Stomach (tissue), 19 donors: Measurements from ENCODE around the gene SOST. TPM values are rescaled to one million over a fixed set of nuclear protein-coding genes. Genes with fewer than 3 reads are reported as not detected.

ENCODE experiments used
- DNase-seq, 2 donors: peaks; one replicate each; pipeline versions ENCODE4 v3.0.0 to v3.0.0-alpha.2; 2013 to 2019
- H3K27ac ChIP-seq, 5 donors: fragments of 200-600 bp in 4 of 5; sonication (generic) in 4 of 5; one replicate each; pipeline ENCODE4 v1.5.1; 2013 to 2019; ENCODE audit warnings: mild to moderate bottlenecking in 1 of 5, moderate library complexity in 1 of 5
- H3K27me3 ChIP-seq, 3 donors: fragments of 200-600 bp; sonication (generic); one replicate each; pipeline ENCODE4 v1.5.1; 2017 to 2019; ENCODE audit warnings: mixed run types in 1 of 3
- H3K36me3 ChIP-seq, 4 donors: fragments of 200-600 bp; sonication (generic); 1 replicate in 3 of 4; 2 replicates in 1 of 4; pipeline ENCODE4 v1.5.1; 2016 to 2019
- H3K4me1 ChIP-seq, 4 donors: fragments of 200-600 bp; sonication (generic); one replicate each; pipeline ENCODE4 v1.5.1; 2016 to 2019
- H3K4me3 ChIP-seq, 4 donors: fragments of 200-600 bp; sonication (generic) in 3 of 4; one replicate each; pipeline ENCODE4 v1.5.1; 2016 to 2019; ENCODE audit warnings: mild to moderate bottlenecking in 1 of 4
- H3K9me3 ChIP-seq, 4 donors: fragments of 200-600 bp; sonication (generic); one replicate each; pipeline ENCODE4 v1.5.1; 2016 to 2019
- EP300 ChIP-seq: sonication (generic); formaldehyde crosslinking; IDR thresholded peaks from one replicate; pipeline ENCODE4 v1.6.1; 2017; ENCODE audit warnings: antibody characterized with exemption
- POLR2A ChIP-seq, 4 donors: fragments of 450-650 bp; IDR thresholded peaks; one replicate each; pipeline ENCODE4 v1.6.1; 2016; ENCODE audit warnings: antibody characterized with exemption in 4 of 4, control low read depth in 2 of 4, mild to moderate bottlenecking in 1 of 4, moderate library complexity in 1 of 4
- POLR2AphosphoS5 ChIP-seq, 3 donors: sonication (generic); formaldehyde crosslinking; IDR thresholded peaks; one replicate each; pipeline ENCODE4 v1.6.1; 2016; ENCODE audit warnings: antibody characterized with exemption in 3 of 3
- WGBS, 5 donors: extraction: QIAGEN DNeasy Blood & Tissue Kit in 3 of 5; methylation state at CpG; one replicate each; pipeline versions ENCODE4 v1.1.5 to v1.1.7; 2013 to 2018; 5-methylcytosine and 5-hydroxymethylcytosine counted together
- intact Hi-C: fragments of 100-400 bp; cut with DNase I; formaldehyde crosslinking; loops from one replicate; pipeline ENCODE4 v1.15.1; 2023; ENCODE audit warnings: low total_unique reads
- long read RNA-seq, 10 donors: transcript quantifications; one replicate each; lab custom pipeline, GENCODE V29; 2026
- polyA plus RNA-seq, 3 donors: library from polyadenylated mRNA; stranded (reverse); fragments of 200-250 nt; gene quantifications; one replicate each; pipeline ENCODE4 v1.2.3, GENCODE V29; 2013
- total RNA-seq, 5 donors: library from RNA; depleted of rRNA; stranded (reverse); fragments of >200 nt; gene quantifications; one replicate each; pipeline versions ENCODE4 v1.1.0 to v1.2.3, GENCODE V29; 2014 to 2016
- TF ChIP-seq, protein P1 (sequence below), 7 experiments: fragments of 450-650 bp in 4 of 7; fragments of 200-600 bp in 3 of 7; sonication (generic) in 3 of 7; IDR thresholded peaks; one replicate each; pipeline ENCODE4 v1.5.1; 2016 to 2019; ENCODE audit warnings: antibody characterized with exemption in 7 of 7, control low read depth in 2 of 7, mild to moderate bottlenecking in 1 of 7
- donor health status: healthy with polysubstance abuse.
- donor health status: Bipolar disorder and iron deficiency.
- donor health status: healthy.

SOST gene
- total RNA-seq: not detected
- not detected for polyA plus RNA-seq
- long read RNA-seq, donor 1: 0 reads
- long read RNA-seq, donor 2: 0 reads
- long read RNA-seq, donor 3: 0 reads
- long read RNA-seq, donor 4: 0 reads
- long read RNA-seq, donor 5: 0 reads
- long read RNA-seq, donor 6: 0 reads
- long read RNA-seq, donor 7: 0 reads
- long read RNA-seq, donor 8: 0 reads
- long read RNA-seq, donor 9: 0 reads
- long read RNA-seq, donor 10: 0 reads

DNA sequence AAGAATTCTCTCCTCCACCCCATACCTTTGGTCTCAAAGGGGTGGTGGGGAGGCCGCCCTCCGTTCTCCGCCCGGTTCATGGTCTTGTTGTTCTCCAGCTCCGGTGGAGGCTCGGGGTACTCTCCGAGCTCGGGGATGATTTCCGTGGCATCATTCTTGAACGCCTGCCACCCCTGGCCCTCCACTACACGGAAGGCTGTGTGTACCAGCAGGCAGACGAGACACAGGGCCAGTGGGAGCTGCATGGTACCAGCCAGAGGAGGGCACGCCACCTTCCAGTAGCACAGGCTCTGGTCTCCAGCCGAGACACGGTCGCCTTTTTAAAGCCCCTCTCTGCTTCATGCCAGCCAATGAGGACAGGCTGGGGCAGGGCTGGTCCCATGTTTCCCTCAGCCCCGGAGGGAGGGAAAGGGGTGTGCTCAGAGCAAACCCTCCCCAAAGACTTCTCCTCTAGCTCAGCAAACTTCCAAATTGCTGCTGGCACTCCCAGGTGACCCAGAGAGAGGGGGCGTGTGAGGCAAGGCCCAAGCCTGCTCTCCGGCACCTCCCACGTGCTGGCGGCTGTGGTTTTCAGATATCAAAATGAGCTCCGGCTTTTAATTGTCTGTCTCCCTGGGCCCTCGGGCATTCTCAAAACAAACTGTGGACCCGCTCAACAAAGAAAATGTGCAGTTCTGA, at the start of gene SOST:
Gene SOST (minus strand): TSS at position 295 of the 678 bp plus-strand sequence. CDS start 50 bp downstream, at position 245.
- Histone ChIP-seq H3K36me3 (no peaks in the 10 kb centered on the region), H3K4me3 (no peak within 1 kb of the TSS), H3K9me3 (no peaks in the 10 kb centered on the region), H3K27ac (no peak within 1 kb of the TSS), H3K27me3 (peaks cover 16 to 52% (median 30%) of the 10 kb centered on the region in 3 donors), H3K4me1 (peaks cover 8 to 22% (median 10%) of the 10 kb centered on the region in 4 donors)
- intact Hi-C loops: loop anchor here (5.0 kb wide), 1 partner anchor 61 kb away; no protein-coding TSS in a partner anchor
- TF ChIP-seq, protein P1, sequence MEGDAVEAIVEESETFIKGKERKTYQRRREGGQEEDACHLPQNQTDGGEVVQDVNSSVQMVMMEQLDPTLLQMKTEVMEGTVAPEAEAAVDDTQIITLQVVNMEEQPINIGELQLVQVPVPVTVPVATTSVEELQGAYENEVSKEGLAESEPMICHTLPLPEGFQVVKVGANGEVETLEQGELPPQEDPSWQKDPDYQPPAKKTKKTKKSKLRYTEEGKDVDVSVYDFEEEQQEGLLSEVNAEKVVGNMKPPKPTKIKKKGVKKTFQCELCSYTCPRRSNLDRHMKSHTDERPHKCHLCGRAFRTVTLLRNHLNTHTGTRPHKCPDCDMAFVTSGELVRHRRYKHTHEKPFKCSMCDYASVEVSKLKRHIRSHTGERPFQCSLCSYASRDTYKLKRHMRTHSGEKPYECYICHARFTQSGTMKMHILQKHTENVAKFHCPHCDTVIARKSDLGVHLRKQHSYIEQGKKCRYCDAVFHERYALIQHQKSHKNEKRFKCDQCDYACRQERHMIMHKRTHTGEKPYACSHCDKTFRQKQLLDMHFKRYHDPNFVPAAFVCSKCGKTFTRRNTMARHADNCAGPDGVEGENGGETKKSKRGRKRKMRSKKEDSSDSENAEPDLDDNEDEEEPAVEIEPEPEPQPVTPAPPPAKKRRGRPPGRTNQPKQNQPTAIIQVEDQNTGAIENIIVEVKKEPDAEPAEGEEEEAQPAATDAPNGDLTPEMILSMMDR (IDR thresholded peaks at IDR 0.05): no peak
- TF ChIP-seq POLR2AphosphoS5 (IDR thresholded peaks at IDR 0.05): no peak
- TF ChIP-seq POLR2A (IDR thresholded peaks at IDR 0.05): no peak
- TF ChIP-seq EP300: no peak
- no peak for DNase-seq
- WGBS, 5 donors: 73 to 83% (median 75%) methylated on average over 23 to 24 of the region's 24 CpGs

DNA sequence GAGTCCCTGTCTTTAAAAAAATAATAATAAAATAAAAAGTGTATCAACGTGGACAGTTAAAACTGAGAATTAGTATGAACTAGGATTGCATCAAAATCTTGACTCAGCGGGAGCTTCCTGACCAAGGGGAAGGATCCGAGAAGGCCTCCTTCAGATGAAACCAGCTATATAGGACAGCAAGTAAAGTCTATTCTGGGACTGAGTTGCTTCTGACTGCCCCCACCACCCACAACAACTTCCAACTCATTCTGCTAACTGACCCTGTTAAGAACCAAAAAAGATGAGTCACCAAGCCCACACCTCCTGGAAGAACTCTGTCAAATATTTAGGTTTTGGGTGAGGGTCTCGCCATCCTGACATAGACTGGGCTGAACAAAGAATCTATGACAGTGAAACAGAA, 49.5 kb upstream of the SOST start:
- no peak for DNase-seq
- Histone ChIP-seq H3K27ac (no peak overlapping the region), H3K9me3 (no peaks in the 10 kb centered on the region), H3K4me3 (no peak overlapping the region), H3K36me3 (peaks cover 5 to 69% (median 37%) of the 10 kb centered on the region in 4 donors), H3K27me3 (no peaks in the 10 kb centered on the region), H3K4me1 (no peaks in the 10 kb centered on the region)
- TF ChIP-seq POLR2A (IDR thresholded peaks at IDR 0.05) (no peak), POLR2AphosphoS5 (IDR thresholded peaks at IDR 0.05) (no peak), EP300 (no peak)
- TF ChIP-seq, protein P1 (IDR thresholded peaks at IDR 0.05): no peak
- intact Hi-C loops: no loop called here
- 92 to 94% (median 93%) methylated on average over 4 of the region's 4 CpGs for WGBS, 5 donors

DNA sequence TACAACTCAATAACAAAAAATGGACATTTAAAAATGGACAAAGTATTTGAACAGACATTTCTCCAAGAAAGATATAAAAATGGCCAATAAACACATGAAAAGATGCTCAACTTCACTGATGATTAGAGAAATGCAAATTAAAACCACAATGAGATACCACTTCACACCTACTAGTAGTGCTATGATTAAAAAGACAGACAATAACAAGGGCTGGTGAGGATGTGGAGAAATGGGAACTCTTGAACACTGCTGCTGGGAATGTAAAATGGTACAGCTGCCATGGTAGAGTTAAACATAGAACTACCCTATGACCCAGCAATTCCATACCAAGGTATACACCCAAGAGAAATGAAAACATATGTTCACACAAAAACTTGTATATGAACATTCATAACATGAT, 46.5 kb upstream of the SOST start:
- Histone ChIP-seq H3K27ac (no peak overlapping the region), H3K36me3 (peaks cover 5 to 62% (median 35%) of the 10 kb centered on the region in 4 donors), H3K9me3 (no peaks in the 10 kb centered on the region), H3K27me3 (no peaks in the 10 kb centered on the region), H3K4me3 (no peak overlapping the region), H3K4me1 (no peaks in the 10 kb centered on the region)
- DNase-seq: no peak
- intact Hi-C loops: no loop called here
- TF ChIP-seq EP300: no peak
- TF ChIP-seq, protein P1 (IDR thresholded peaks at IDR 0.05): no peak
- no peak for TF ChIP-seq POLR2AphosphoS5 (IDR thresholded peaks at IDR 0.05)
- no peak for TF ChIP-seq POLR2A (IDR thresholded peaks at IDR 0.05)

DNA sequence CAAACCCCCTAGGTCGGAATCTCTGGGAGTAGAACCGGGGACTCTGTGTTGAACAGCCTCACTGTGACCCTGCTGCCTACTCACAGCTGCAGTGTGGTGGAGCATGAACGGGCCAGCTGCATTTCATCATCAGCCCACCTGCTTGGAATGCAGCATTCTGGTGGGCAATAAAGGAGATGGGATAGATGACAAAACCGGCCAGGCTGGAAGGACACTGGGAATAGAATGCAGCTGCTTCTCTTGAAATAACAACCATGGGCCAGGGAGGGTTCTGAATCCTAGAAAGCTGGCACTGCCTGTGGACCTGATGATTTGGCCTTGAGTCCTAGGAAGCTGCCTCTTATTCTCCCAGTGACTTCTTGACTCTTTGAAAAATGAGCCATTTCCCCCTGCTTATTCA, 45.2 kb upstream of the SOST start:
- no peaks in the 10 kb centered on the region for H3K4me1 ChIP-seq
- no peak for TF ChIP-seq POLR2AphosphoS5 (IDR thresholded peaks at IDR 0.05)
- no peak for TF ChIP-seq POLR2A (IDR thresholded peaks at IDR 0.05)
- TF ChIP-seq EP300: no peak
- TF ChIP-seq, protein P1 (IDR thresholded peaks at IDR 0.05): no peak
- no peaks in the 10 kb centered on the region for H3K9me3 ChIP-seq
- H3K27ac ChIP-seq: no peak overlapping the region
- no peaks in the 10 kb centered on the region for H3K27me3 ChIP-seq
- 61 to 76% (median 71%) methylated on average over 4 of the region's 4 CpGs for WGBS, 5 donors
- peaks cover 3 to 50% (median 30%) of the 10 kb centered on the region in 4 donors for H3K36me3 ChIP-seq
- H3K4me3 ChIP-seq: no peak overlapping the region
- no peak for DNase-seq
- intact Hi-C loops: no loop called here
